Stimulated activated CD8-positive, alpha-beta memory T cell treated with anti-CD3 and anti-CD28 coated beads, Interleukin-4, amount 100 ng/mL, for 24 hours (primary cell): Measurements from ENCODE around the gene DAO.

Source experiments
- DNase-seq: peaks from one replicate; pipeline ENCODE4 v3.0.0-alpha.2; 2020; ENCODE audit warnings: low read depth

The DAO gene

GRCh38 chr12:108875682-108876361 is 4.1 kb upstream of the DAO start:
- DNase-seq, result no peak

- no peak for DNase-seq
Observed at GRCh38 chr12:108876550-108876949, 3.3 kb upstream of the DAO start.

GRCh38 chr12:108881953-108882352 is 2.1 kb downstream of the DAO start:
- DNase-seq, result no peak

- peak; percentile 54 for DNase-seq
Observed at GRCh38 chr12:108884116-108885012, 4.5 kb downstream of the DAO start.

GRCh38 chr12:108886873-108887629 is 7.2 kb downstream of the DAO start:
- no peak for DNase-seq

GRCh38 chr12:108888031-108888430 is 8.1 kb downstream of the DAO start:
- no peak for DNase-seq

- no peak for DNase-seq
Observed at GRCh38 chr12:108890208-108890607, 10.3 kb downstream of the DAO start.

GRCh38 chr12:108895220-108895802 is 15.4 kb downstream of the DAO start:
- DNase-seq, result no peak

GRCh38 chr12:108896336-108896735 is 16.4 kb downstream of the DAO start:
- no peak for DNase-seq

- no peak for DNase-seq
Observed at GRCh38 chr12:108896817-108897216, 16.9 kb downstream of the DAO start.

GRCh38 chr12:108899145-108899544 is 19.3 kb downstream of the DAO start:
- DNase-seq, result no peak

GRCh38 chr12:108905725-108906124 is 25.8 kb downstream of the DAO start:
- DNase-seq, result no peak

GRCh38 chr12:108906971-108907370 is 27.1 kb downstream of the DAO start:
- no peak for DNase-seq

- DNase-seq, result no peak
Observed at GRCh38 chr12:108907839-108908351, 28.0 kb downstream of the DAO start.

GRCh38 chr12:108910336-108910735 is 30.4 kb downstream of the DAO start:
- no peak for DNase-seq

GRCh38 chr12:108911915-108912314 is 32.0 kb downstream of the DAO start:
- no peak for DNase-seq

GRCh38 chr12:108912361-108912760 is 32.5 kb downstream of the DAO start:
- no peak for DNase-seq

- no peak for DNase-seq
Observed at GRCh38 chr12:108914121-108914531, 34.2 kb downstream of the DAO start.

- no peak for DNase-seq
Observed at GRCh38 chr12:108915632-108916133, 35.8 kb downstream of the DAO start.

GRCh38 chr12:108916336-108916735 is 36.4 kb downstream of the DAO start:
- DNase-seq, result no peak

- no peak for DNase-seq
Observed at GRCh38 chr12:108918206-108918605, 38.3 kb downstream of the DAO start.
